SK-N-SH treated with all-trans-retinoic acid at 6 μM for 48 hours (cell line): ENCODE measurements around the gene THSD7A.

Experiments
- ATAC-seq: fragments of 200-7000 bp; cut with Tn5 transposase; 3 replicates; pipeline ENCODE4 v1.9.1; 2020; ENCODE audit warnings: mild to moderate bottlenecking, moderate library complexity
- ARNTL ChIP-seq: fragments of 450-650 bp; formaldehyde crosslinking; IDR thresholded peaks from 2 replicates; pipeline ENCODE4 v1.5.0; 2020; ENCODE audit warnings: low read depth, mild to moderate bottlenecking, moderate library complexity, borderline replicate concordance
- BACH2 ChIP-seq: fragments of 250-450 bp; sonication (Bioruptor Pico); IDR thresholded peaks from 2 replicates; pipeline ENCODE4 v1.9.0; 2021; ENCODE audit warnings: mild to moderate bottlenecking, borderline replicate concordance
- ESRRG ChIP-seq: fragments of 250-450 bp; sonication (Bioruptor Pico); IDR thresholded peaks from 2 replicates; pipeline ENCODE4 v1.6.1; 2021; ENCODE audit warnings: mild to moderate bottlenecking
- GLIS3 ChIP-seq: fragments of 250-450 bp; sonication (Bioruptor Pico); IDR thresholded peaks from 2 replicates; pipeline ENCODE4 v1.5.0; 2020; ENCODE audit warnings: mild to moderate bottlenecking, moderate library complexity
- ISL1 ChIP-seq: fragments of 250-450 bp; sonication (Bioruptor Pico); IDR thresholded peaks from 2 replicates; pipeline ENCODE4 v2.1.2; 2022; ENCODE audit warnings: mild to moderate bottlenecking, moderate library complexity
- OSR1 ChIP-seq: fragments of 250-450 bp; sonication (Bioruptor Pico); IDR thresholded peaks from 2 replicates; pipeline ENCODE4 v1.8.0; 2022; ENCODE audit warnings: moderate library complexity, mild to moderate bottlenecking, inconsistent platforms
- PPARA ChIP-seq: fragments of 250-450 bp; sonication (Bioruptor Pico); IDR thresholded peaks from 2 replicates; pipeline ENCODE4 v1.5.0; 2020; ENCODE audit warnings: mild to moderate bottlenecking, borderline replicate concordance
- RARB ChIP-seq: fragments of 250-450 bp; sonication (Bioruptor Pico); IDR thresholded peaks from 2 replicates; pipeline ENCODE4 v1.8.0; 2021; ENCODE audit warnings: mild to moderate bottlenecking, moderate library complexity
- SNAI2 ChIP-seq: fragments of 250-450 bp; sonication (Bioruptor Pico); IDR thresholded peaks from 2 replicates; pipeline ENCODE4 v1.5.0; 2020; ENCODE audit warnings: mild to moderate bottlenecking, moderate library complexity
- TCF4 ChIP-seq: fragments of 250-450 bp; sonication (Bioruptor Pico); IDR thresholded peaks from 2 replicates; pipeline ENCODE4 v1.8.0; 2021; ENCODE audit warnings: mild to moderate bottlenecking, moderate library complexity, borderline replicate concordance
- TOX ChIP-seq: fragments of 250-450 bp; sonication (Bioruptor Pico); IDR thresholded peaks from 2 replicates; pipeline ENCODE4 v1.8.0; 2021; ENCODE audit warnings: mild to moderate bottlenecking, moderate library complexity, borderline replicate concordance
- ZC3H10 ChIP-seq: fragments of 250-450 bp; sonication (Bioruptor Pico); IDR thresholded peaks from 2 replicates; pipeline ENCODE4 v1.5.1; 2021; ENCODE audit warnings: mild to moderate bottlenecking, moderate library complexity
- ZFP3 ChIP-seq: fragments of 250-450 bp; sonication (Bioruptor Pico); IDR thresholded peaks from 2 replicates; pipeline ENCODE4 v1.5.0; 2020; ENCODE audit warnings: mild to moderate bottlenecking, moderate library complexity
- ZFP30 ChIP-seq: fragments of 450-650 bp; formaldehyde crosslinking; IDR thresholded peaks from 2 replicates; pipeline ENCODE4 v1.5.0; 2022; ENCODE audit warnings: mild to moderate bottlenecking, moderate library complexity
- ZNF70 ChIP-seq: fragments of 450-650 bp; formaldehyde crosslinking; IDR thresholded peaks from 2 replicates; pipeline ENCODE4 v1.5.0; 2020; ENCODE audit warnings: mild to moderate bottlenecking, moderate library complexity
- ZNF8 ChIP-seq: fragments of 450-650 bp; formaldehyde crosslinking; IDR thresholded peaks from 2 replicates; pipeline ENCODE4 v1.5.0; 2020; ENCODE audit warnings: mild to moderate bottlenecking, moderate library complexity
- TF ChIP-seq, protein P1 (sequence below): fragments of 250-450 bp; sonication (Bioruptor Pico); IDR thresholded peaks from 2 replicates; pipeline ENCODE4 v1.8.0; 2020; ENCODE audit warnings: mild to moderate bottlenecking, moderate library complexity, borderline replicate concordance
- TF ChIP-seq, protein P2 (sequence below): fragments of 250-450 bp; sonication (Bioruptor Pico); IDR thresholded peaks from 2 replicates; pipeline ENCODE4 v1.8.0; 2021; ENCODE audit warnings: low read depth, mild to moderate bottlenecking, moderate library complexity, borderline replicate concordance
- TF ChIP-seq, protein P3 (sequence below): fragments of 250-450 bp; sonication (Bioruptor Pico); IDR thresholded peaks from 2 replicates; pipeline ENCODE4 v1.5.1; 2021; ENCODE audit warnings: mild to moderate bottlenecking, moderate library complexity
- TF ChIP-seq, protein P4 (sequence below): fragments of 250-450 bp; sonication (Bioruptor Pico); IDR thresholded peaks from 2 replicates; pipeline ENCODE4 v1.5.1; 2020; ENCODE audit warnings: low read depth, mild to moderate bottlenecking, moderate library complexity
- TF ChIP-seq, protein P5 (sequence below): fragments of 250-450 bp; sonication (Bioruptor Pico); IDR thresholded peaks from 2 replicates; pipeline ENCODE4 v1.5.0; 2020; ENCODE audit warnings: mild to moderate bottlenecking, moderate library complexity

THSD7A gene

DNA sequence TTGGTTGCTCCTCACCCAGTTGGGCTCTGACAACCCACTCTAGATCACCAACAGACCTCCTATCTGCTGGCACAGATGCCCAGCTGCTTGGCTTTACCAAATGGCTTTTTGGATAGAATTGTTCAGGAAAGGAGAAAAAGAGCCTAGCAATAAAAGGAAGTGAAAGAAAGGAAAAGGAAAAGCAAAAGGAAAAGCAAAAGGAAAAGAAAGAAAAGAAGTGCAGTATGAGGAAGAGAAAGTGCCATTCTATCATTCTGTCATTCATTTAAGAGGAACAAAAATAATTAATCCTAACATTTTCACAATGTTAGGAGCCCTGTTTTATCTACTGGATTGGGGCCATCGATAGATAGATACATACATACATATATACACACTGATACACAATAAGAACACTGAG is 353.6 kb downstream of the THSD7A start:
- TF ChIP-seq ISL1 (CRISPR knock-in tag) (no peak), ZFP3 (CRISPR knock-in tag) (no peak), BACH2 (no peak), OSR1 (CRISPR knock-in tag) (no peak), GLIS3 (CRISPR knock-in tag) (no peak), PPARA (no peak), ZNF70 (CRISPR knock-in tag) (no peak), ZNF8 (CRISPR knock-in tag) (no peak), ZC3H10 (no peak), SNAI2 (CRISPR knock-in tag) (no peak), TCF4 (CRISPR knock-in tag) (no peak), ESRRG (CRISPR knock-in tag) (no peak), RARB (CRISPR knock-in tag) (no peak), TOX (CRISPR knock-in tag) (no peak), ARNTL (CRISPR knock-in tag) (no peak)
- TF ChIP-seq, protein P1, sequence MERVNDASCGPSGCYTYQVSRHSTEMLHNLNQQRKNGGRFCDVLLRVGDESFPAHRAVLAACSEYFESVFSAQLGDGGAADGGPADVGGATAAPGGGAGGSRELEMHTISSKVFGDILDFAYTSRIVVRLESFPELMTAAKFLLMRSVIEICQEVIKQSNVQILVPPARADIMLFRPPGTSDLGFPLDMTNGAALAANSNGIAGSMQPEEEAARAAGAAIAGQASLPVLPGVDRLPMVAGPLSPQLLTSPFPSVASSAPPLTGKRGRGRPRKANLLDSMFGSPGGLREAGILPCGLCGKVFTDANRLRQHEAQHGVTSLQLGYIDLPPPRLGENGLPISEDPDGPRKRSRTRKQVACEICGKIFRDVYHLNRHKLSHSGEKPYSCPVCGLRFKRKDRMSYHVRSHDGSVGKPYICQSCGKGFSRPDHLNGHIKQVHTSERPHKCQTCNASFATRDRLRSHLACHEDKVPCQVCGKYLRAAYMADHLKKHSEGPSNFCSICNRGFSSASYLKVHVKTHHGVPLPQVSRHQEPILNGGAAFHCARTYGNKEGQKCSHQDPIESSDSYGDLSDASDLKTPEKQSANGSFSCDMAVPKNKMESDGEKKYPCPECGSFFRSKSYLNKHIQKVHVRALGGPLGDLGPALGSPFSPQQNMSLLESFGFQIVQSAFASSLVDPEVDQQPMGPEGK (CRISPR knock-in tag): no peak
- TF ChIP-seq, protein P2, sequence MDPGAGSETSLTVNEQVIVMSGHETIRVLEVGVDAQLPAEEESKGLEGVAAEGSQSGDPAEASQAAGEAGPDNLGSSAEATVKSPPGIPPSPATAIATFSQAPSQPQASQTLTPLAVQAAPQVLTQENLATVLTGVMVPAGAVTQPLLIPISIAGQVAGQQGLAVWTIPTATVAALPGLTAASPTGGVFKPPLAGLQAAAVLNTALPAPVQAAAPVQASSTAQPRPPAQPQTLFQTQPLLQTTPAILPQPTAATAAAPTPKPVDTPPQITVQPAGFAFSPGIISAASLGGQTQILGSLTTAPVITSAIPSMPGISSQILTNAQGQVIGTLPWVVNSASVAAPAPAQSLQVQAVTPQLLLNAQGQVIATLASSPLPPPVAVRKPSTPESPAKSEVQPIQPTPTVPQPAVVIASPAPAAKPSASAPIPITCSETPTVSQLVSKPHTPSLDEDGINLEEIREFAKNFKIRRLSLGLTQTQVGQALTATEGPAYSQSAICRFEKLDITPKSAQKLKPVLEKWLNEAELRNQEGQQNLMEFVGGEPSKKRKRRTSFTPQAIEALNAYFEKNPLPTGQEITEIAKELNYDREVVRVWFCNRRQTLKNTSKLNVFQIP: no peak
- TF ChIP-seq, protein P3, sequence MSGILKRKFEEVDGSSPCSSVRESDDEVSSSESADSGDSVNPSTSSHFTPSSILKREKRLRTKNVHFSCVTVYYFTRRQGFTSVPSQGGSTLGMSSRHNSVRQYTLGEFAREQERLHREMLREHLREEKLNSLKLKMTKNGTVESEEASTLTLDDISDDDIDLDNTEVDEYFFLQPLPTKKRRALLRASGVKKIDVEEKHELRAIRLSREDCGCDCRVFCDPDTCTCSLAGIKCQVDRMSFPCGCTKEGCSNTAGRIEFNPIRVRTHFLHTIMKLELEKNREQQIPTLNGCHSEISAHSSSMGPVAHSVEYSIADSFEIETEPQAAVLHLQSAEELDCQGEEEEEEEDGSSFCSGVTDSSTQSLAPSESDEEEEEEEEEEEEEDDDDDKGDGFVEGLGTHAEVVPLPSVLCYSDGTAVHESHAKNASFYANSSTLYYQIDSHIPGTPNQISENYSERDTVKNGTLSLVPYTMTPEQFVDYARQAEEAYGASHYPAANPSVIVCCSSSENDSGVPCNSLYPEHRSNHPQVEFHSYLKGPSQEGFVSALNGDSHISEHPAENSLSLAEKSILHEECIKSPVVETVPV (CRISPR knock-in tag): no peak
- TF ChIP-seq, protein P4, sequence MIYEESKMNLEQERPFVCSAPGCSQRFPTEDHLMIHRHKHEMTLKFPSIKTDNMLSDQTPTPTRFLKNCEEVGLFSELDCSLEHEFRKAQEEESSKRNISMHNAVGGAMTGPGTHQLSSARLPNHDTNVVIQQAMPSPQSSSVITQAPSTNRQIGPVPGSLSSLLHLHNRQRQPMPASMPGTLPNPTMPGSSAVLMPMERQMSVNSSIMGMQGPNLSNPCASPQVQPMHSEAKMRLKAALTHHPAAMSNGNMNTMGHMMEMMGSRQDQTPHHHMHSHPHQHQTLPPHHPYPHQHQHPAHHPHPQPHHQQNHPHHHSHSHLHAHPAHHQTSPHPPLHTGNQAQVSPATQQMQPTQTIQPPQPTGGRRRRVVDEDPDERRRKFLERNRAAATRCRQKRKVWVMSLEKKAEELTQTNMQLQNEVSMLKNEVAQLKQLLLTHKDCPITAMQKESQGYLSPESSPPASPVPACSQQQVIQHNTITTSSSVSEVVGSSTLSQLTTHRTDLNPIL (CRISPR knock-in tag): no peak
- no peak for ATAC-seq

DNA sequence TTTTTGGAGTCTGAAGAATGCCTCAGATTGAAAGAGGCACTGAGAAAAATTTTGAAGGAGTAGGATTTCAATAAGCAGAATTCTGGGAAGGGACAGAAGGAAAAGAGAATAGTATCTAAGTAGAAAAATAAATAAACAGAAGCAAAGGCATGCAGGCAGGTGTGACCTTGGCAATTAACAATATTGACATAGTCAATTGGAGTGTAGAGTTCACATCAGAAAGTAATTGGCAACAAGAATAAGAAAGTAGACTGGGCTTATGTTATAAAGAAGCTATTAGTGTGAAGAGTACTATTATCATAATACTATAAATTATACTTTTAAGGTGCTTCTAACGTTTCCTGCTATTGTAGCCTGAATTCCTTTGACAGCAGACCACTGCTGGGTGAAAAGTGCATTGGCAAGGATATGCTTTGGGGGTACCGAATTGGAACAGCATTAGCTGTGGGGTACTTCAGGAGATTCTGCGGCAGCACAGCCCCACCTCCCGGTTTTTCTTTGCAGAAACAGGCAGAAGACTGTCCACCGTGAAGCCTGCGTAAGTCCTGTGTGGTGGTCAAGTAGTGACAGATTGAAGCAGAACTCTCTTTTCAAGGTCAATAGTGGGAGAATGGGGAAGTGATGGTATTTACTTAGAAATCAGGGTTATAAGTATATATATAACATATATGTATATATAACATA is 357.0 kb downstream of the THSD7A start:
- no peak for TF ChIP-seq GLIS3 (CRISPR knock-in tag)
- TF ChIP-seq ZFP30: no peak
- TF ChIP-seq BACH2: no peak
- no peak for TF ChIP-seq ZC3H10
- TF ChIP-seq ARNTL (CRISPR knock-in tag): no peak
- no peak for TF ChIP-seq OSR1 (CRISPR knock-in tag)
- TF ChIP-seq, protein P1 (CRISPR knock-in tag): no peak
- no peak for TF ChIP-seq RARB (CRISPR knock-in tag)
- no peak for TF ChIP-seq TOX (CRISPR knock-in tag)
- TF ChIP-seq ZNF70 (CRISPR knock-in tag): no peak
- TF ChIP-seq, protein P5, sequence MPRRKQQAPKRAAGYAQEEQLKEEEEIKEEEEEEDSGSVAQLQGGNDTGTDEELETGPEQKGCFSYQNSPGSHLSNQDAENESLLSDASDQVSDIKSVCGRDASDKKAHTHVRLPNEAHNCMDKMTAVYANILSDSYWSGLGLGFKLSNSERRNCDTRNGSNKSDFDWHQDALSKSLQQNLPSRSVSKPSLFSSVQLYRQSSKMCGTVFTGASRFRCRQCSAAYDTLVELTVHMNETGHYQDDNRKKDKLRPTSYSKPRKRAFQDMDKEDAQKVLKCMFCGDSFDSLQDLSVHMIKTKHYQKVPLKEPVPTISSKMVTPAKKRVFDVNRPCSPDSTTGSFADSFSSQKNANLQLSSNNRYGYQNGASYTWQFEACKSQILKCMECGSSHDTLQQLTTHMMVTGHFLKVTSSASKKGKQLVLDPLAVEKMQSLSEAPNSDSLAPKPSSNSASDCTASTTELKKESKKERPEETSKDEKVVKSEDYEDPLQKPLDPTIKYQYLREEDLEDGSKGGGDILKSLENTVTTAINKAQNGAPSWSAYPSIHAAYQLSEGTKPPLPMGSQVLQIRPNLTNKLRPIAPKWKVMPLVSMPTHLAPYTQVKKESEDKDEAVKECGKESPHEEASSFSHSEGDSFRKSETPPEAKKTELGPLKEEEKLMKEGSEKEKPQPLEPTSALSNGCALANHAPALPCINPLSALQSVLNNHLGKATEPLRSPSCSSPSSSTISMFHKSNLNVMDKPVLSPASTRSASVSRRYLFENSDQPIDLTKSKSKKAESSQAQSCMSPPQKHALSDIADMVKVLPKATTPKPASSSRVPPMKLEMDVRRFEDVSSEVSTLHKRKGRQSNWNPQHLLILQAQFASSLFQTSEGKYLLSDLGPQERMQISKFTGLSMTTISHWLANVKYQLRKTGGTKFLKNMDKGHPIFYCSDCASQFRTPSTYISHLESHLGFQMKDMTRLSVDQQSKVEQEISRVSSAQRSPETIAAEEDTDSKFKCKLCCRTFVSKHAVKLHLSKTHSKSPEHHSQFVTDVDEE (CRISPR knock-in tag): no peak
- TF ChIP-seq ZNF8 (CRISPR knock-in tag): no peak

More for the DNA sequence above, 357.0 kb downstream of the THSD7A start:
- ATAC-seq: no peak
